PC-9 (cell line): ENCODE results near the gene PROC. TPM values are rescaled to one million over a fixed set of nuclear protein-coding genes. Genes with fewer than 3 reads are reported as not detected.

Source experiments
- BruUV-seq: library from RNA; stranded (reverse); fragments of 400-500 nt; replicated peaks from 2 replicates; lab custom pipeline; 2021; lab: Mats Ljungman, UMichigan
- CTCF ChIA-PET: fragments of 300-600 bp; sonication (Branson Sonifier 250); formaldehyde crosslinking; loops from one replicate; lab custom pipeline; 2022; ENCODE audit warnings: antibody characterized with exemption; lab: Charles Lee
- POLR2A ChIA-PET: fragments of 300-600 bp; sonication (Branson Sonifier 250); formaldehyde crosslinking; loops from one replicate; lab custom pipeline; 2022; ENCODE audit warnings: antibody characterized with exemption; ENCODE audit not compliant: unreplicated experiment; lab: Charles Lee
- DNase-seq, 2 experiments: peaks; one replicate each; pipeline versions ENCODE4 v3.0.0 to v3.0.0-alpha.2; 2015 to 2022; ENCODE audit warnings: mixed read lengths in 1 of 2
- H2AFZ ChIP-seq: fragments of 200-600 bp; sonication (generic); 2 replicates; pipeline ENCODE4 v1.8.1; 2017; ENCODE audit warnings: antibody characterized with exemption
- H3F3A ChIP-seq: fragments of 200-600 bp; sonication (generic); 2 replicates; pipeline ENCODE4 v1.8.1; 2017; ENCODE audit warnings: antibody characterized with exemption, mild to moderate bottlenecking, low read depth; ENCODE audit not compliant: insufficient read depth
- H3K27ac ChIP-seq: fragments of 200-600 bp; sonication (generic); 2 replicates; pipeline ENCODE4 v1.6.1; 2016; ENCODE audit warnings: mixed run types
- H3K27me3 ChIP-seq: fragments of 200-600 bp; sonication (generic); 2 replicates; pipeline ENCODE4 v1.6.1; 2016; ENCODE audit warnings: low read depth, mixed run types; ENCODE audit not compliant: insufficient read depth
- H3K36me3 ChIP-seq: fragments of 200-600 bp; sonication (generic); 2 replicates; pipeline ENCODE4 v1.6.1; 2016; ENCODE audit warnings: low read depth, mixed run types
- H3K4me1 ChIP-seq: fragments of 200-600 bp; sonication (generic); replicated peaks from 2 replicates; pipeline ENCODE4 v1.6.1; 2016; ENCODE audit warnings: mixed run types; ENCODE audit not compliant: insufficient read depth
- H3K4me2 ChIP-seq: fragments of 200-600 bp; sonication (generic); 2 replicates; pipeline ENCODE4 v1.6.1; 2017; ENCODE audit warnings: mixed run types
- H3K4me3 ChIP-seq: fragments of 200-600 bp; sonication (generic); 2 replicates; pipeline ENCODE4 v1.6.1; 2016; ENCODE audit warnings: mixed run types
- H3K79me2 ChIP-seq: fragments of 200-600 bp; sonication (generic); 2 replicates; pipeline ENCODE4 v1.6.1; 2017; ENCODE audit warnings: low read depth, mixed run types
- H3K9me2 ChIP-seq: fragments of 200-600 bp; sonication (generic); 2 replicates; pipeline ENCODE4 v1.8.1; 2017; ENCODE audit warnings: mild to moderate bottlenecking; ENCODE audit not compliant: insufficient read depth
- H3K9me3 ChIP-seq: fragments of 200-600 bp; sonication (generic); 2 replicates; pipeline ENCODE4 v1.8.1; 2016; ENCODE audit warnings: low read depth; ENCODE audit not compliant: insufficient read depth
- H4K20me1 ChIP-seq: fragments of 200-600 bp; sonication (generic); 2 replicates; pipeline ENCODE4 v1.8.1; 2017; ENCODE audit not compliant: insufficient read depth
- EZH2 ChIP-seq: fragments of 200-600 bp; sonication (generic); IDR thresholded peaks from 2 replicates; pipeline ENCODE4 v1.8.0; 2017; ENCODE audit warnings: antibody characterized with exemption, low read depth
- intact Hi-C: fragments of 100-400 bp; cut with micrococcal nuclease; formaldehyde crosslinking; loops from one replicate; pipeline ENCODE4 v1.10.0; 2022; ENCODE audit not compliant: unreplicated experiment
- total RNA-seq: library from RNA; stranded (reverse); gene quantifications from 2 replicates; pipeline ENCODE4 v1.2.3, GENCODE V29; 2021
- TF ChIP-seq, protein P1 (sequence below): fragments of 200-600 bp; sonication (generic); conservative IDR thresholded peaks from 2 replicates; pipeline ENCODE4 v1.6.1; 2017; ENCODE audit warnings: mixed run types, antibody characterized with exemption, mild to moderate bottlenecking, moderate library complexity

Gene PROC
- total RNA-seq, 1 experiment from 2014 or later, result 6.1 TPM

DNA sequence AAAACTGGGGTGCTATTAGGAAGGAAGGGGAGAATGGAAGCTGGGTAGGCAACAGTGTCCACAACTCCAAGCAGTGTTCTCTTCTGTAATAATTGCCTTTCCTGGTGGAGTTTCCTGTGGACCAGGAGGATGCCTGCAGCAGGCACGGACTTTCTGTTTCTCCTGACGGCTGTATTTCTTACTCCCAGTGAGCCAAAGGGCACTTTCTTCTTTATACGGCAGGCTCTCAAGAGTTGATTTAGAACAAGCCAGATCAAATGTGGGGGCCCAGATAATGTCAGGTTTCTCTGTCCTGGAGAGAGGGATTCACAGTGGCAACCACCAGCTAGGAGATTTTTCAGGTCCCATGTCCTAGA, 13.0 kb upstream of the PROC start:
- TF ChIP-seq, protein P1, sequence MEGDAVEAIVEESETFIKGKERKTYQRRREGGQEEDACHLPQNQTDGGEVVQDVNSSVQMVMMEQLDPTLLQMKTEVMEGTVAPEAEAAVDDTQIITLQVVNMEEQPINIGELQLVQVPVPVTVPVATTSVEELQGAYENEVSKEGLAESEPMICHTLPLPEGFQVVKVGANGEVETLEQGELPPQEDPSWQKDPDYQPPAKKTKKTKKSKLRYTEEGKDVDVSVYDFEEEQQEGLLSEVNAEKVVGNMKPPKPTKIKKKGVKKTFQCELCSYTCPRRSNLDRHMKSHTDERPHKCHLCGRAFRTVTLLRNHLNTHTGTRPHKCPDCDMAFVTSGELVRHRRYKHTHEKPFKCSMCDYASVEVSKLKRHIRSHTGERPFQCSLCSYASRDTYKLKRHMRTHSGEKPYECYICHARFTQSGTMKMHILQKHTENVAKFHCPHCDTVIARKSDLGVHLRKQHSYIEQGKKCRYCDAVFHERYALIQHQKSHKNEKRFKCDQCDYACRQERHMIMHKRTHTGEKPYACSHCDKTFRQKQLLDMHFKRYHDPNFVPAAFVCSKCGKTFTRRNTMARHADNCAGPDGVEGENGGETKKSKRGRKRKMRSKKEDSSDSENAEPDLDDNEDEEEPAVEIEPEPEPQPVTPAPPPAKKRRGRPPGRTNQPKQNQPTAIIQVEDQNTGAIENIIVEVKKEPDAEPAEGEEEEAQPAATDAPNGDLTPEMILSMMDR, result no peak
- no peak for TF ChIP-seq EZH2
- POLR2A ChIA-PET, result interaction anchor here (0.6 kb wide), 1 partner anchor 56 kb away, joined by 5 read pairs; no protein-coding TSS in a partner anchor
- no peaks in the 10 kb centered on the region for H3K9me3 ChIP-seq
- no peaks in the 10 kb centered on the region for H3K9me2 ChIP-seq
- H3F3A ChIP-seq, result peaks cover 44% of the 10 kb centered on the region
- BruUV-seq, result no TSS peak
- H3K36me3 ChIP-seq, result no peaks in the 10 kb centered on the region
- no peak overlapping the region for H2AFZ ChIP-seq
- intact Hi-C loops, result loop anchor here (10.0 kb wide), 1 partner anchor 340 kb away; no protein-coding TSS in a partner anchor
- DNase-seq, result no peak
- H3K27ac ChIP-seq, result no peak overlapping the region
- H3K27me3 ChIP-seq, result no peaks in the 10 kb centered on the region
- H4K20me1 ChIP-seq, result no peaks in the 10 kb centered on the region
- H3K4me1 ChIP-seq, result peaks cover 49% of the 10 kb centered on the region
- no peak overlapping the region for H3K4me2 ChIP-seq
- CTCF ChIA-PET, result no interaction called here
- H3K4me3 ChIP-seq, result no peak overlapping the region
- no peaks in the 10 kb centered on the region for H3K79me2 ChIP-seq

DNA sequence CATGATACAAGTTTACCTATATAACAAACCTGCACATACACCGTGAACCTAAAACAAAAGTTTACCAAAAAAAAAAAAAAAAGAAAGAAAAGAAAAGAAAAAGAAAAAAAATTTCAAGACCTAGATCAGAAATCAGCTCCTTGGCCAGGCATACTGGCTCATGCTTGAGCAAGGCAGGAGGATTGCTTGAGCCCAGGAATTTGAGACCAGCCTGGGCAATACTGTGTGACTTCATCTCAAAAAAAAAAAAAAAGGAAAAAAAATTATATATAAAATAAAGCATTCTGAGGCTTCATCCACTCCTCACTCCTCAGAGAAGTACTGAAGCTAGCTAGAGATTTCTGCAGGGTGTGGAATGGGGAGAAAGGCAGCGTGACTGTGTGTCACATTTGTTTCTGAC, 11.8 kb upstream of the PROC start:
- H3K79me2 ChIP-seq, result no peaks in the 10 kb centered on the region
- H3K27ac ChIP-seq, result no peak overlapping the region
- DNase-seq, result no peak
- no peaks in the 10 kb centered on the region for H3K9me2 ChIP-seq
- TF ChIP-seq, protein P1, result no peak
- no peak for TF ChIP-seq EZH2
- H3K4me3 ChIP-seq, result no peak overlapping the region
- BruUV-seq, result no TSS peak
- H3K4me2 ChIP-seq, result no peak overlapping the region
- H3K36me3 ChIP-seq, result no peaks in the 10 kb centered on the region
- ChIA-PET CTCF (no interaction called here), POLR2A (no interaction called here)
- H3K9me3 ChIP-seq, result no peaks in the 10 kb centered on the region
- no peaks in the 10 kb centered on the region for H3K27me3 ChIP-seq
- intact Hi-C loops, result loop anchor here (10.0 kb wide), 1 partner anchor 342 kb away; no protein-coding TSS in a partner anchor
- H3K4me1 ChIP-seq, result peaks cover 48% of the 10 kb centered on the region
- peaks cover 44% of the 10 kb centered on the region for H3F3A ChIP-seq
- H4K20me1 ChIP-seq, result no peaks in the 10 kb centered on the region
- H2AFZ ChIP-seq, result no peak overlapping the region

DNA sequence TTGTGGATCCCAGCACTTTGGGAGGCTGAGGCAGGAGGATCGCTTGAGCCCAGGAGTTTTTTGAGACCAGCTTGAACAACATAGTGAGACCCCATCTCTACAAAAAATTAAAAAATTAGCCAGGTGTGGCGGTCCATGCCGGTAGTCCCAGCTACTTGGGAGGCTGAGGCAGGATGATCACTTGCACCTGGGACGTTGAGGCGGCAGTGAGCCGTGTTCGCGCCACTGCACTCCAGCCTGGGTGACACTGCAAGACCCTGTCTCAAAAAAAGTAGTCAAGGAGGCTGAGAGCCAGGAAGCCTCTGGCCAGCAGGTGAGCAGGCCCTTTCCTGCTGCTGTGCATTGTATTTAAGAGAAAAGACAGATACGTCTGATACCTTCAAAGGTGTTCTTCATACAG, 11.1 kb upstream of the PROC start:
- Histone ChIP-seq H3F3A (peaks cover 43% of the 10 kb centered on the region), H3K4me3 (no peak overlapping the region), H3K27me3 (no peaks in the 10 kb centered on the region), H3K27ac (no peak overlapping the region), H3K4me1 (peaks cover 48% of the 10 kb centered on the region), H3K9me3 (no peaks in the 10 kb centered on the region), H3K4me2 (peak overlapping the region; percentile 50), H4K20me1 (no peaks in the 10 kb centered on the region), H2AFZ (no peak overlapping the region), H3K36me3 (no peaks in the 10 kb centered on the region), H3K9me2 (no peaks in the 10 kb centered on the region), H3K79me2 (no peaks in the 10 kb centered on the region)
- CTCF ChIA-PET, result no interaction called here
- POLR2A ChIA-PET, result no interaction called here
- intact Hi-C loops, result loop anchor here (10.0 kb wide), 1 partner anchor 342 kb away; no protein-coding TSS in a partner anchor
- TSS peak; percentile 29 for BruUV-seq
- TF ChIP-seq, protein P1, result no peak
- TF ChIP-seq EZH2, result no peak
- DNase-seq, result no peak
